Globus pallidus (tissue), 1 donor: ENCODE measurements around the gene NAT10.

Experiments
- DNase-seq: peaks from one replicate; pipeline ENCODE4 v3.0.0-alpha.2; 2015; ENCODE audit warnings: low spot score

The NAT10 gene

DNA sequence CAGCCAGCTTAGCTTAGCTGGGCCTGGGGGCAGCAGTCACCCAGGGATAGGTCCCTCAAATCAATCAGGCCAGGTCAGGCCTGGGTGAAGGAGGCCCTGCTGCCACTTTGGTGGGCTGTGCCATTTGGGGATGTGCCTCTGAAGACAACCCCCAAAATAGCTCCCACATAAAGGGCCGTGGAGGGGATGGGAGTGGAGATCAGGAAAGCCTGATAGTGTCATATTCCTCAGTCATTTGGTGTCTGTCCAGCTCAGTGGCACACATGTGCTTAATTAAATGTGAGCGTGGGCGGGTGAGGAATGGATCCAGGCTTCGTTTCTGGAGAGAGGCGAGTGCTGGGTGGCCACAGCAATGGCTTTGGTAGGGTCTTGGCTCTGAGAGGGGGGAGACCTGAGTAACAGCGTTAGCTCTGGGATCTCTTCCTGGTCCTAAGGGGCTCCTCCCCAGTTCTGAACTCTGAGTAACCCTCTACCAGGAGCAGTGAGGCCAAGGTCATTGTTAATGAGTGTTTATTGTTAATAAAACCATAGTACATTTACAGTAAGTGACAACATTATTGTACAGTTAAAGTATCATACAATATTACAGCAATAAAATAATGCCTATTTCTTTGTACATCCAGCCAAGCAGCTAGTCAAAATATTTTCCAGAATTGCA lies 45.2 kb downstream of the NAT10 start:
- DNase-seq, result no peak

DNA sequence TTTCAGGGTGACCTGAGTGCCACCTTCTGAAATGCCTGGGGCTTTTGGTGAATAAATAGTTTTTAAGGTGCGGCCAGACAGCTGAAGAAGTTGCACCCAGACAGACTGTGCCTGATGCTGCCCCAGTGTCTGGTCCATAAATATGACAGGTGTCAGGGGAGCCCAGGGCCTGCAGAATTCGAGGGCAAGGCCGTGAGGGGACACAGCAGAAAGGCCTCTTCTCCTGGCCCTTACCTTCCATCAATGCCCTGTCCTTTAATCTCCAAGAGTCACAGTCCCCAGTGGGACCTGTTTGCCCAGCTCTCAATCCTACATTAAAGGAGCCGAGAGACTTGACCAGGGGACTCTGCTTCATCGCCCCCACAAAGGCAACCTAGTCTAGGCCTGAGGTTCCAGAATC lies 45.7 kb downstream of the NAT10 start:
- DNase-seq, result no peak

DNA sequence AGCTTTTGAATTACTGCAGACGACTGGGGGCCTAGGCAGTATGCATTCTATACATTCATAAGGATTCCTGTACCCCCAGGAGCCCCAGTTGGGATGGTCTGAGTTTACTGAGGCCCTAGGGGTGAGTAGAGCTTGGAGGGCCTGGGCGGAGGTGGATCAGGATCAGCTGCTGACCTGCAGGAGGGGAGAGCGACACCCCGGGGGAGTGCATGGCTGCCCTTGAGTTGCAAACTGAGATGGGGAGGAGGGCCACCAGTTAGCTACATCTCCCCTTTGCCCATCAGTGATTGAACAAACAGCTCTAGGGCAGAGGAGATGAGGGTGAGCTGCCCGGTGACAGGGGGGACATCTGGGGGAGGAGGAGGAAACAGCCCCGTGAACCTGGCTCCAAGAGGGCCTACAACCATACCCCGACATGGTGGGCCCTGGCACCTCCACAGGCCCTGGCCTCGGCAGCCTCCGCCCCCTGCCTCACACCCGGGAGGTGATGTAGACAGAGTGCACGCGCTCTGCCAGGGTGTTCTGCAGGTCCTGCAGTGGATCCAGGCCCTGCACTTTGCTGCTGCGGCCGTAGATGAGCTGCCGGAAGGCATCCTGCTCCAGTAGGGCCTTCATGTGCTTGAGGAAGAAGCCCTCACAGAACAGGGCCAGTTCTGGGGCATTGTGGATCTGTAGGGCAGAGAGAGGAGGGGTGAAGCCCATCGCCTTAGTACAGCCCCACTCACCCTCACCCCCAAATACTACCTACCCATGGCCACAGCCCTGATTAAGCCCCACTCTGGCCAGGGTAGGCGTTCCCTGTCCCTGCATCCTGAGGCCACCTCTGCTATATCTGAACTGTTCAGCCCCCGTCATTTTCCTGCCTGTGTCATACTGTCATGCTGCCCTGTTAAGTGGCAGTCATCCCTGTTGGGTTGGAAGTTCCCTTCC lies 46.8 kb downstream of the NAT10 start:
- no peak for DNase-seq

DNA sequence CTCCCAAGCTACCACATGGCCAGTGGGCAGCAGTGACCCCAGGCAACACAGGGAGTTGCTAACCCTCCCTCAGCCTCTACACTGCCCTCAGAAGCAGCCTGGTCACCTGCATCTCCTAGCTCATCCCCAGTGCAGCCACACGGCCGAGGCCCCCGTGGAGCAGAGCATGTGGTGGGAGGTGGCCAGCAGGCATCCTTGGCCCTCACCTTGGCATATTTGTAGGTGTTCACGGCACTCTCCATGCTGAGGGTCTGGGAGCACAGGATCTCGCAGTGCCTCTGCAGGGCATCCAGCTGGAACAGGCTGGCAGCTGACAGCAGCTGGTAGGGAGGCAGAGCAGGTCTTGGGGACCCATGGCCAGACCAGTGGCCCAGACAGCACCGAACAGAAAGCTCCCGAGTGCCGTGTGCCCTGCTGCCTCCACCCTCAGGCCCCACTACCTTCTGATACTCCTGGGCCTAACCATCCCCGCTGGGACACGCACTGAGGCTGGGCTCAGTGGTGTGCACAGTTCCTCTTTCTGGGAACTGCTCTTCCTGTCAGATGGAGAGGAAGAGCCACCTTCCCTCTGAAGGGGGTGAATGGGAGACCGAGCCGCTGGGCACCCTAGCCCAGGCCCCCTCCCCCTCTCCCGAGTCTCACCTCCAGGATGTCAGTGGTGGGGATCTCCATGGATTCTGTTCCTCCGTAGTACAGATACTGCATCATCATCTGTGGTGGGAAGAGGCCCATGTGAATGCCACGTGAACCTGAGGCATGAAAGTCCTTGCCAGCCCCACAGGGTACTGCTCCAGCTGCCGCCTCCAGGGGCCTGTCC lies 48.8 kb downstream of the NAT10 start:
- no peak for DNase-seq

DNA sequence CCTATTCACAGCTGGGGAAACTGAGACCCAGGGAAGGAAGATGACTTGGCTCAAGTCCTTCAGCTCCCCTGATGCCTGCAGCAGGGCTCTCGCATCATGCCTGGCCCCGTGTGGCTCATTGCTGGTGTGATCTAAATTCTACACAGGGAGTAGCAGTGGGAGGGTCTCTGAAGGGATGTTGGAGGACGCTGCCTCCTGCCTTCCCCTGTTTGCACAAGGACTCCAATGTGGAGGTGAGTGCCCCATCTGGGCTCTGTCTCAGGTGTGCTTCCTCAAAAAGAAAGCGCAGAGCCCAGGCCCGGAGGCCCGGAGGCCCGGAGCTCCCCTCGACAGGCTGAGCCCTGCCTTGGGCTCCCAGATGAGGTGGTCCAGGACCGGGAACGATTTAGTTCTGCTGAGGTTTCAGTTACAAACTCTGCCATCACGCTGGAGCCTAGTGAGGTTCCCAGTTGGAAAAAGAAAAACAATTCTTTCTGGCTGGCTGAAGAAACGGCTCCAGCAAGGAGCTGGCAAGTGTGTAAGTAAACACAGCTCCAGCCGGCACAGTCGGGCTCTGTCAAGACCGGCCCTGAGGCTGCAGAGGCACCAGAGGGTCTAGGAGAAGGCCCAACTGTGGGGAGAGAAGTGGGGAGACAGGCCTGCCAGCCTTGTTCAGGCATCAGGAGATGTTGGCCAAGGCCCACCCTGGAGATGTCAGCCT lies 49.8 kb downstream of the NAT10 start:
- DNase-seq, result no peak

DNA sequence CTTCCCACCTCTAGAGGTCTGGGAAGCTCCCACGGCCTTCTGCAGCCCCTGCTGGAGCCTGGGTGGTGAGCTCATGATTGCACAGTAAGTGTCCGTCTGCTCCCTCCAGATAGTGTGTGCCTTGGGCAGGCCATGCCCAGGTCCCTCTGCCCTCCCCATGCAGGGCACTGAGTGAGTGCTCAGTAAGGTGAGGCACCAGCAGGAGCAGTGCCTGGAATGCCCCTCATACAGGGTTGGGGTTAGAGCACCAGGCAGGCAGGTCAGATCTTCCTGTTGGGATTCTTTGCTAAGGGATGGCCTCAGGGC lies 50.3 kb downstream of the NAT10 start:
- DNase-seq, result no peak

DNA sequence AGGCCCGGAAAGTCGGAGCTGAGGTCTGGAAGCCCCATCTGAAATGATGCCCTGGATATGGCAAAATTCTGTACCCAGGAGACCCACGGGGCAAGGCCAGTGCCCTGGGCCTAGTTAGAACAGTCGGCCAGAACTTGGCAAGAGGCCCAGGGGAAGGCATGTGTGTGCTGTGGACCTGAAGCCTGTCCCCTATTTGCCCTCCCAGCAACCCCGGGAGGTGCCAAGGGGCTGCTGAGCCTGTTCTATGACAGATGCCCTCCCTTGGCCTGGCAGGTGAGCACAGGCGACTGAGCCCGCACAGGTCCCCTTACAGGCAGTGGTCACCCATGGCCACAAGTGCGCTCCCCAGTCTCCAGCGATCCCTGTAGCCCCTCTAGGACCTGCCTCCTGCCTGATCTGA lies 51.7 kb downstream of the NAT10 start:
- no peak for DNase-seq

DNA sequence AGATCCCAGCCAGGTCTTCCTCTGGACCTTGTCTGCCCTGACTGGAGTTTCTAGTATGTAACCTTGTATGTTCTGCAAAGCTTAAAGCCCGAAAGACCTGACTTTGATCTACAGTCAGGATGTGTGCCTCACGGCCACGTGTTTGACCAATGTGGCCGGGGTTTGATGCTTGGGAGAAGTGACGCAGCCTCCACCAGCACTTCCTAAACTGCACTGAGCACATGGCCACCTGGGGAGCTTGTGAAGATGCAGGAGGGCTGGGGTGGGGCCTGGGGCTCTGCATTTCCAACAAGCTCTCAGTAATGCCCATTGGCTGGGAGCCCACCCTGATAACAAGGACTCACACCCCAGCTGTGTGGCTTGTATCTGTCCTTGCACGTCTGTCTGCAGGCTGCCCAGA lies 53.2 kb downstream of the NAT10 start:
- no peak for DNase-seq

DNA sequence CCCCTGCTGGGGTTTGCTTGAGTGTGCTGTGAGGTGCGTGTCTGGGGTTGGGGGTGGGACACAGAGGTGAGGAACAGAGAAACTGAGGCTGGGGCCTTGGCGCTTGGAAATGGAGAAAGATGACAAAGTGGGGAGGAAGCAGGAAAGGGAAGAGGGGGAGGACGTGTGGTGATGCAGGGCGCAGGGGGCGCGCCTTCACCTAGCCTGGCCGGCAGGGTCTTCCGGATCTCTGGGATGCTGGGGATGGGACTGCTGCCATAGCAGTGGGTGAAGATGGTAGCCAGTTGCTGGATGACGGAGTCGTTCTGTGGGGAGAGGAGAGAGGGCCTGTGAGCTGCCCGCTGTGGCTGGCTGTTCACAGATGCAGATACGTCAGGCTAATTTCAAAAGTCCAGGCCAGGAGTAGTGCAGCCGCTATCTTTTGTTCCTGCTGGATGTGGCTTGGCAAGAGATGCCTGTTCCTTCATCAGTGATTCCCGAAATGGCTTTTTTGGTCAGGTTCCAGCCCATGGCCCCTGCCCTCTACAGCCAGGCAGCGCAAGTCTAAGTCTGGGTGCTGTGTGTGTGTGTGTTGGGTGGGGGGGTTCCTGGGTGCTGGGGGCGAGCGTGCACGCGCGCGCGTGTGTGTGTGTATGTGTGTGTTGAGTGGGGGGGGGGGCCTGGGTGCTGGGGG lies 54.8 kb downstream of the NAT10 start:
- DNase-seq, result no peak

DNA sequence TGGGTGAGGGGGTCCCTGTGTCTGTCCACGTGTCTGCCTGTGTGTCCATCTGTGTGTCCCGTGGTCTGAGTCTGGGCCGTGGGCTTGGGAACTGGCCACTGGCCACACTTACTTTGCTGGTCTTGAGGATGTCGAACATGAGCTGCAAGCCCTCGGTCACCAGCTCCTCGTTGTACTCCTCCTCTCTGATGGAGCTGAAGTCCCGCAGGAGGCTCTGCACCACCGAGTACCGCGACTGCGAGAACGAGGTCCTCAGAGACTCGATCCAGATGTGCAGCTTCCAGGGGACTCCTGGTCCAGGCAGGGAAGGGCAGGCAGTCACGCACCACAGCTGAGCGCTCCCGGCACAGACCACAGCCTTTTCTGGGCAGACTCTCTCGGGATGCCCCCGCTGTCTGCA lies 55.4 kb downstream of the NAT10 start:
- DNase-seq, result no peak

DNA sequence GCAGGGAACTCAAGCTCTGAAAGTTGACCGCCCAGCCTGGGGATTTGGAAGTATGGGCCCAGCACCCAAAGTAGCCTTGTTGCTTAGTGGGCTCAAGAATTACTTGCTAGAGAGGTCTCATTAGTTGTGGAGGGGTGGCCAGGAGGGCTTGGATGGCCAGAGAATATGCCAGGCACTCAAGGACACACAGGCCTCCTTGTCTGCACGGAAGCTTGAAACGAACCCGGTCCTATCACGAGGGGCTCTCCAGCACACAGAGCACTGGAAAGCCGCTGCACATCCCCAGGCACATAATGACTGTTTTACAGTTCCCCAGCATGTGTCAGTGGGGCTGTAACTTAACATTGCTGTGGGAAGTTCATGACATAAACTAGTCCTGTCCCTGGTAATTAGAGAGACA lies 55.9 kb downstream of the NAT10 start:
- DNase-seq, result no peak

DNA sequence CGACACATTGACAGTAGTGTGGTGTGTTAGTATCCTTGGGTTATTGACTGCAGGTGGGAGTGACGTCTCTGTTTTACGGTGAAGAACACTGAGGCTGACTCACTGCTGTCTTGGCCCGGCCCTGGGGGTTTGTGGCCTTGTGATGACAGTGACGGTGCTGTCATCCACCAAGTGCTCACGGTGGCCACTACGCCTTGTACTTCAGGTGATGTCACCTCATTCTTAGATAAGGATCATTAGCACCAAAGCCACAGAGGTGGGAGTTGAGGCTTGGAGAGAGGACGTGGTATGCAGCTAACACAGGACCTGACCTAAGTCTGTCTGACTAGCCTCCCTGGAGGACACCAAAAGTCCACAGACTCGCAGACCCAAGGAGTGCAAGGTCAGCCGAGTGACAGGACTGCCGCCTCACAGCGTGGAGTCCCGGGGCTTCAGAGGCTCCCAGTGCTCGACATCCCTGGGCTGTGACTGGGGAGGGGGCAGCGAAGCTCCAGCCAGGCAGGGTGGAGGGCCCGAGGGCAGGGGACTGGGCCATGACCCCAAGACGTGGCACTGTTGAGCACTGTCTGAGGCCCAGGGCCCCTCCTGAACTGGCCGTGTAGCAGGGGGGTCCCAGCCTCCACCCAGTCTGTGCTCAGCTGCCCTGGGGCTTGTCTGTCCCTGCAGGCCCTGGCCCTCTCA lies 56.5 kb downstream of the NAT10 start:
- DNase-seq, result no peak

DNA sequence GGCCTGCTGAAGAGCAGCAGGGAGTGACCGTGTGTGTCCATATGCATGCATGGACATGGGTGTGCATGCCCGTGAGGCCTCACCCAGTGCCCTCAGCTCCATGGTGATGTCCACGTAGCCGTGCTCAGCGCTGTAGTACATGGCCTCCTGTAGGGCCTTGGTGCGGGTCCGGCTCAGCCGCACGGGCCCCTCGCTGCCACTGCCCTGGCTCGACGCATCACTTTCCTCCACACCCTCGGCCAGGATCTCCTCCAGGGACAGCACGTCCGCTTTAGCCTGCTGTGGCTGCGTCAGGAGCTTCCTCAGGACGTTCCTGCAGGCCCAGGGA lies 57.0 kb downstream of the NAT10 start:
- DNase-seq, result no peak

DNA sequence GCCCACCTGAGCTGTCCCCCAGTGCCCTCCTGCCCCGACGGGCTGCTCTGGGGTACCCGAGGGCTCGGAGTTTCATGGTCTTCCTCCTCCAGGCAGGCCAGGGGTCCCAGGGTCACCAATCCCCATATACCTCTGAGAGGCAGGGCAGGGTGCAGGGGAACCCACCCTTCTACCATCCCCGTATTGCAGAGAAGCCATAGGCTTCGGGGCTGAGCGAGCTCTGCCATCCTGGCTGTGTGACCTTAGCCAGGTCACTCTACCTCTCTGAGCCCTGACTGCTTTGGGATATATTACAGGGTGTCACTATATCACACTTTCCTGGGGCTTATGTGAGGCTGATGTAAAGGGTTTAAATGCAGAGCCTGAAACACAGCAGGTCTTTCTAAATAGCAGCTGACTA lies 57.4 kb downstream of the NAT10 start:
- no peak for DNase-seq

DNA sequence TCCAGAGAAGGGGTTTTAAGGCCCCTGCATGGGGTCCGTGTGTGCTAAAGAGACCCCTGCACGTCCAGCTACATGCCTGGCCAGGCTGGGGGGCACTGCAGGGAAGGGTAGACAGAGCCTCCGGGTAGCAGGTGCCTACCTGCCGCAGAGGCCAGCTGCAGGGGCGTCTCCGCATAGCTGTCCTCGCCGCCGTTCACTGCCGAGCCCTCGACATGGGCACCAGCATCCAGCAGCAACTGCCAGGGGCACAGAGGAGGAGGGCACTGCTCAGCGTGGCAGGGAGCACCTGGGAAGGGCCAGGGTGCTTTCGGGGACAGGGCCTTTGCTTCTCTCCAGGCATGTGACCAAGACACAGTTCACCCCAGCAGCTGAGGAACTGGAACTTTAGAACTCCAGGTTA lies 59.7 kb downstream of the NAT10 start:
- DNase-seq, result no peak

DNA sequence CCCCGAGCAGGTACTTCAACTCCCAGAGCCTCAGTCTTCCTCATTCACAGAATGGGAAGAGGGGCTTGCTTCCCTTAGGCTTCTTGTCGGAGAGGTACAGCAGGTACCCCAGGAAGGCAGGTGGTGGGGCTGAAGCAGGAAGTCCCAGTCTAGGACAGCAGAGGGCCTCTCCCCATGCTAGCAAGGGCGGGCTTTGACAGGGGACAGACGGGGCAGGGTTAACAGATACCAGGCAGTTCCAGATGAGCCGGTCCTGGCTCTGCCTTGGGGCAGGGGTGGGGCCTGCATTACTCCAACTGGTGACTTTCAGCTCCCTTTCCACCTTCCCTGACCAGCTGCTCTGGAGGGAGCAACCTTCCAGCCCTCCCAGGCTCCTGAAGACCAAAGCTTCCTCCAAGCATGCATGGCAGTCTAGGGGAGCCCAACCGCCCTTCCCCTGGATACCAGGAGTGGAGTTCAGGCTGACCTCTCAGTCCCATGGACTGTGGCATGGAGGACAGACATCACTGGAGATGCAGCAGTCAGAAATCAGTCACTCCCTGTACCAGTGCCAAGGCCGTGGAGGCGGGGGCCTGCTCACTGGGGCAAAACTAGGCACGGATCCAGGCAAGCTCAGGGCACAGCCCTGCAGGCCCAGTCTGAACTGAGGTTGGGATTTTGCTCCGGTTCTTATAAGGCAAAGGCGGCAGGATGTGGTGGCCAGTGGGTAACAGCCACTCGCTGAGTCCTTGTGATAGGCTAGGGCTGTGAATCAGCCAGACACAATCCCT lies 60.5 kb downstream of the NAT10 start:
- no peak for DNase-seq

DNA sequence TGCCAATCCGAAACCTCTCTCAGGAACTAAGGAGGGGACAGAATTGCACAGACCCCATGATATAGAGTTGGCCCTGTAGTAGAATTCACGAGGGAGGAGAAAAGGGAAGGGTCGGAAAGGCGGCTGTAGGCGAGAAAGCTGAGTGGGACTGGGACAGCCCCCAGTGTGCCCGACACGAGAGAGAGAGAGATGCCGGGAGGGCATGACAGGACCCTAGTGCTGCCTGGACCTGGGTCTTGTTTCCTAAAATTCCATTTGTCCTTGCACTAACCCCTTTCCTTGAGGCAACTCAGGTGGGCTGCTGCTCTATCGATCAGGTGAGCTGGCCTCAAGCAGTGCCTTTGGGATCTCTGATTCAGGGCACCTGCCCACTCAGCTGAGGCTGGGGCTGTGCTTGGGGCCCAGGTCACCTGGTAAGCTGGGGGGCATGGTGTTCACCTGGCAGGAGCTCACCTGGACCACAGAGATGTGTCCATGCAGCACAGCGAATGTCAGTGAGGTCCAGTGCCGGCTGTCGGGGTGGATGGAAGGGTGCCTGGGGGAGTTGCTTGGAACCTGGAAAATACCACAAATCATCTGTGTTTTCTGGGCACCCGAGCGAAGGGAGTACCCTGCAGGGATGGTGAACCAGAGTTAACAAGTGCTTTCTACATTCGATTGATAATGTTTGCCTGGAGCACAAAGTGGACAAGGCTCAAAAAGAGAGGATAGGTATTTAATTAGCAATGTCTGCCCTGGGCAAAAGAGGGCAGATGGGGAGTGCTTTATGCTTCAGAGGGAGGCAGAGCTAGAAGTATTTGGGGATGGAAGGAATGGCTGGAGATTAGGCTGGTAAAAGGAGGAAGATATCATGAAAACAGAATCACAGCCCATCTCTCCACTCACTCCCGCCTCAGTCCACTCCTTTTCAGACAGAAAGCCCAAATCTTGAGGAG lies 61.6 kb downstream of the NAT10 start:
- DNase-seq, result no peak

DNA sequence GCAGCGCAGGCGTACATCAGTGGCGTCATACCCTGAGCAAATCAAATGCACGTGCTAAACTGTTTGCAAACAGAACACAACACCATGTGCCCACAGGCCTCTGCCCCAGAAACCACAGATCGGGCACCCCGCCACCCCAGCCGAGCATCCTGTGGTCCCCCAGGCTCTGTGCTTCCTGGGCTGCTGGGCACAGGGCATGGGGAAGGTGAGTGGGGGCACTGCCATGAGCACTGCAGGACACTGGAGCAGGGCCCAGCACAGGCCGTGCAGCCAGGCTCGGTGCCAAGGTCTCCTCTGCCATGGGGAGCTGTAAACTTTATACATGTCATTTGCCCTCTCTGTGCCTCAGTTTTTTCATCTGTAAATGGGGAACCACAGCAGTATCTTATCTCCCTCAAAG lies 62.5 kb downstream of the NAT10 start:
- DNase-seq, result no peak

DNA sequence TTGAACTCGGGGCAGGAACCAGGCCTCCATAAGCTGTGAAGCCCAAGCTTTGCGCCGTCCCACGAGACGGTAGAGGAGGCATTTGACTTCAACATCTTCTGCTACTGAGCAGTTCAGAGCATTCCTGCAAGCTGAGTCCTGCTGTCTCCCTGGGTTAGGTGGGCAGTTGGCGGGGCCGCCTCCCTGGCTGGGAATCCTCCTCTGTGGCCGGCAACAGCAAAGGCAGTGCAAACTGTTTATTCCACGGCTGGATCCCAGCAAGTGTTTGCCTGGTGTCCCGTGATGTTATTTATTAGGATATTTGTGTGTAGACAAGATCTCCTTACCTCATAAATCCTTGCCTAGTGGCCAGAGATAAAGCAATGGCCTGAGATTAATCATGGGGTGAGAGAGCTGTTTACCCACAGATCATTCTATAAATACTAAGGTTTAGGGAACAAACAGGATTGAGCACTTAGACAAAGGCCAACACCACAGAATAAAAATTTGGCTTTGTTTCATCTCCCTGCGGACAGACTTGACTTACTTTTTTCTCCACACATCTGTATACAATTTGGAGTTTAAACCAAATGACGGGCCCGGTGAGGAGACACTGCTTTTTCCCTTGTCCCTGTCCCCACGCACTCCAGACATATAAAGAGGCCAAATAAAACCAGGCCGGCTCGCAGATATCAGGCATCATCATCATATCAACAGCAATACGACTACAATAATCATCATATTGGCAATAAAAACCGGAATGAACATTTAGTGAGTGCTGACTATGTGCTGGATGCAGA lies 63.4 kb downstream of the NAT10 start:
- no peak for DNase-seq
